NB4 (cell line): Measurements from ENCODE around the gene BUD31.
A peak's percentile ranks its signal among the peaks of the same experiment; 100 is the strongest.

Experiments used
- DNase-seq: peaks from one replicate; pipeline ENCODE4 v3.0.0; 2010; ENCODE audit warnings: low read depth
- H3K4me3 ChIP-seq: one replicate; pipeline ENCODE4 v1.5.1; 2011; ENCODE audit warnings: mild to moderate bottlenecking, low read depth, low read length, moderate library complexity
- CTCF ChIP-seq: IDR thresholded peaks from one replicate; pipeline ENCODE4 v1.5.1; 2012; ENCODE audit warnings: low read depth, low read length
- MAX ChIP-seq: IDR thresholded peaks from 2 replicates; pipeline ENCODE4 v1.6.1; 2011; ENCODE audit warnings: low read depth, low read length
- MYC ChIP-seq: IDR thresholded peaks from 2 replicates; pipeline ENCODE4 v1.6.1; 2011; ENCODE audit warnings: low read depth, low read length
- POLR2A ChIP-seq: IDR thresholded peaks from 2 replicates; pipeline ENCODE4 v1.6.1; 2011; ENCODE audit warnings: mild to moderate bottlenecking; ENCODE audit not compliant: insufficient read length; ENCODE audit errors: extremely low read depth

Gene BUD31

GRCh38 chr7:99408379-99409191 lies at the start of gene BUD31, which contains the start of gene PDAP1:
Gene BUD31 (plus strand): TSS chr7:99408969. CDS start chr7:99411093, 2,124 bp downstream.
Gene PDAP1 (minus strand): TSS chr7:99408597. CDS start chr7:99408548, 49 bp downstream.
- TF ChIP-seq POLR2A = peak; percentile 90
- peak; percentile 94 for TF ChIP-seq MYC
- TF ChIP-seq MAX = peak; percentile 85
- TF ChIP-seq CTCF = no peak
- peak within 1 kb of the TSS; percentile 95 for H3K4me3 ChIP-seq
- DNase-seq = peak; percentile 97

GRCh38 chr7:99359465-99360154 lies 49.2 kb upstream of the BUD31 start:
- no peak overlapping the region for H3K4me3 ChIP-seq
- no peak for DNase-seq
- TF ChIP-seq MAX = no peak
- no peak for TF ChIP-seq MYC
- TF ChIP-seq CTCF = no peak
- no peak for TF ChIP-seq POLR2A

- no peak overlapping the region for H3K4me3 ChIP-seq
- no peak for TF ChIP-seq MYC
- DNase-seq = no peak
Observed at GRCh38 chr7:99362801-99363200, 46.0 kb upstream of the BUD31 start.

GRCh38 chr7:99363286-99363685 lies 45.5 kb upstream of the BUD31 start:
- DNase-seq = no peak
- no peak overlapping the region for H3K4me3 ChIP-seq
- TF ChIP-seq POLR2A (no peak), MYC (no peak), MAX (no peak), CTCF (no peak)

GRCh38 chr7:99365318-99366141 lies 43.2 kb upstream of the BUD31 start:
- H3K4me3 ChIP-seq = no peak overlapping the region
- TF ChIP-seq POLR2A (no peak), MYC (no peak), CTCF (peak; percentile 72), MAX (0 out of 2 replicates have a peak, but pooled peaks have one; percentile 3)
- peak; percentile 52 for DNase-seq

- no peak for DNase-seq
- H3K4me3 ChIP-seq = no peak overlapping the region
- no peak for TF ChIP-seq CTCF
Observed at GRCh38 chr7:99366646-99367045, 42.1 kb upstream of the BUD31 start.
